Pancreas (tissue), 10 donors: ENCODE results near the gene CTXND1. TPM values are rescaled to one million over a fixed set of nuclear protein-coding genes. Genes with fewer than 3 reads are reported as not detected.

Experiments
- ATAC-seq, 4 donors: fragments of 200-7000 bp; cut with Tn5 transposase; one replicate each; pipeline versions ENCODE4 v1.8.0 to v1.9.1; 2020; ENCODE audit warnings: mild to moderate bottlenecking in 4 of 4, moderate library complexity in 4 of 4
- DNase-seq, 6 donors: peaks; one replicate each; pipeline ENCODE4 v3.0.0-alpha.2; 2020
- FAIRE-seq: peaks from 2 replicates; lab custom pipeline; 2012; peaks lifted over from hg19 to GRCh38; lab: Jason Lieb, UNC
- H3K27ac ChIP-seq, 4 donors: fragments of 200-600 bp; sonication (generic); 1 replicate in 3 of 4; 2 replicates in 1 of 4; pipeline versions ENCODE4 v1.5.0 to v1.8.0; 2020
- H3K27me3 ChIP-seq, 4 donors: fragments of 200-600 bp; one replicate each; pipeline ENCODE4 v1.8.0; 2021
- H3K36me3 ChIP-seq, 3 donors: fragments of 200-600 bp; sonication (generic) in 1 of 3; one replicate each; pipeline versions ENCODE4 v1.5.0 to v1.8.0; 2020 to 2021
- H3K4me1 ChIP-seq, 3 donors: fragments of 200-600 bp; one replicate each; pipeline ENCODE4 v1.8.0; 2021
- H3K4me3 ChIP-seq, 4 donors: fragments of 200-600 bp; sonication (generic) in 2 of 4; one replicate each; pipeline versions ENCODE4 v1.5.0 to v1.8.0; 2020 to 2021
- H3K9me3 ChIP-seq, 4 donors: fragments of 200-600 bp; one replicate each; pipeline ENCODE4 v1.8.0; 2021
- WGBS, 2 donors: extraction: QIAGEN DNeasy Blood & Tissue Kit; methylation state at CpG; one replicate each; pipeline ENCODE4 v1.1.7; 2013; 5-methylcytosine and 5-hydroxymethylcytosine counted together
- intact Hi-C, 3 donors: fragments of 100-400 bp; cut with DNase I; formaldehyde crosslinking; loops; one replicate each; pipeline versions ENCODE4 v1.11.1 to v1.14.2; 2022
- polyA plus RNA-seq, 2 donors: library from polyadenylated mRNA; stranded (reverse); fragments of 200-250 nt; gene quantifications; one replicate each; pipeline ENCODE4 v1.2.3, GENCODE V29; 2013
- total RNA-seq, 6 donors: library from RNA; stranded (reverse); fragmentation: NEBNext Ultra II Directional in 4 of 6; extraction: Animal tissue kit (Norgen Biotek cat#: 25700) in 4 of 6; gene quantifications; one replicate each; pipeline versions ENCODE4 v1.2.1 to v1.2.4, GENCODE V29; 2021 to 2023
- TF ChIP-seq, protein P1 (sequence below), 4 donors: fragments of 200-600 bp; sonication (generic) in 3 of 4; IDR thresholded peaks; one replicate each; pipeline versions ENCODE4 v1.5.0 to v1.8.0; 2021; ENCODE audit warnings: antibody characterized with exemption in 4 of 4
- donor health status: healthy with polysubstance abuse.
- donor health status: DM: no; HTN: no; CAD: no; lungs with moderate emphysema.
- donor health status: DM: no; HTN: no; CAD: no.
- donor health status: control.
- donor health status: control.
- donor health status: Bipolar disorder and iron deficiency.
- donor health status: DM: yes; HTN: yes; CAD: no.
- donor health status: DM: no; HTN: no; CAD: no.
- donor health status: DM: no; HTN: no; CAD: no.
- donor health status: DM: yes; HTN: yes; CAD: no.

CTXND1 gene
- total and polyA plus RNA-seq, 8 donors = 0.37 to 1.4 (median 0.61) TPM

DNA sequence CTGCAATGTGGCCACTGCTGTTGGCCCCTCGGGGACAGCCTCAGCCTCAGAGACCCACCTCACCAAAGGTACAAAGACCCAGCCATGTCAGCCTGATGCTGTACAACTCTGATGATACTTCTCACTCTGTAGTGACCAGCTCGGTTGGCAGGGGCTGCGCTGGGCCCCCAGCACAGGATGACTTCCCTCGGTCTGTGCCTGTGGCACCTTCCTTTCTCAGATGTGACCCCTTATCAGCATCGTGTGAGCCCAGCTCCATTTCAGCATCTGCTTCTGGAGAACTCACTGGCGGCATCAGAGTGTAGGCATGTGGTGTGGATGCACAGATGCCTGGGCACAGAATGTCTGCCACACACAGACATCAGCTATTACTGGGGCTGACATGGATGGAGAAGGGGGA lies 25.1 kb upstream of the CTXND1 start:
- TF ChIP-seq, protein P1, sequence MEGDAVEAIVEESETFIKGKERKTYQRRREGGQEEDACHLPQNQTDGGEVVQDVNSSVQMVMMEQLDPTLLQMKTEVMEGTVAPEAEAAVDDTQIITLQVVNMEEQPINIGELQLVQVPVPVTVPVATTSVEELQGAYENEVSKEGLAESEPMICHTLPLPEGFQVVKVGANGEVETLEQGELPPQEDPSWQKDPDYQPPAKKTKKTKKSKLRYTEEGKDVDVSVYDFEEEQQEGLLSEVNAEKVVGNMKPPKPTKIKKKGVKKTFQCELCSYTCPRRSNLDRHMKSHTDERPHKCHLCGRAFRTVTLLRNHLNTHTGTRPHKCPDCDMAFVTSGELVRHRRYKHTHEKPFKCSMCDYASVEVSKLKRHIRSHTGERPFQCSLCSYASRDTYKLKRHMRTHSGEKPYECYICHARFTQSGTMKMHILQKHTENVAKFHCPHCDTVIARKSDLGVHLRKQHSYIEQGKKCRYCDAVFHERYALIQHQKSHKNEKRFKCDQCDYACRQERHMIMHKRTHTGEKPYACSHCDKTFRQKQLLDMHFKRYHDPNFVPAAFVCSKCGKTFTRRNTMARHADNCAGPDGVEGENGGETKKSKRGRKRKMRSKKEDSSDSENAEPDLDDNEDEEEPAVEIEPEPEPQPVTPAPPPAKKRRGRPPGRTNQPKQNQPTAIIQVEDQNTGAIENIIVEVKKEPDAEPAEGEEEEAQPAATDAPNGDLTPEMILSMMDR (IDR thresholded peaks at IDR 0.05) = no peak
- 66 to 86% methylated on average over 6 of the region's 6 CpGs for WGBS, 2 donors
- no peak for FAIRE-seq

GRCh38 chr15:80275961-80276360 lies 23.9 kb upstream of the CTXND1 start:
- Histone ChIP-seq H3K27me3 (no peaks in the 10 kb centered on the region), H3K27ac (no peak overlapping the region), H3K4me1 (no peaks in the 10 kb centered on the region), H3K9me3 (no peaks in the 10 kb centered on the region), H3K4me3 (no peak overlapping the region), H3K36me3 (no peaks in the 10 kb centered on the region)
- TF ChIP-seq, protein P1 (IDR thresholded peaks at IDR 0.05) = no peak
- peak in 2 of 4 donors; percentile 50 to 63 for ATAC-seq
- 63% methylated on average over 3 of the region's 3 CpGs for WGBS, 2 donors
- no peak for DNase-seq
- FAIRE-seq = no peak
- intact Hi-C loops = no loop called here

More for the DNA sequence above, 25.1 kb upstream of the CTXND1 start:
- DNase-seq (no peak), ATAC-seq (no peak)
- Histone ChIP-seq H3K36me3 (no peaks in the 10 kb centered on the region), H3K4me1 (no peaks in the 10 kb centered on the region), H3K27me3 (no peaks in the 10 kb centered on the region), H3K9me3 (no peaks in the 10 kb centered on the region), H3K4me3 (no peak overlapping the region), H3K27ac (no peak overlapping the region)
- intact Hi-C loops = no loop called here

GRCh38 chr15:80274996-80275395 lies 23.0 kb upstream of the CTXND1 start:
- FAIRE-seq (no peak), DNase-seq (no peak), ATAC-seq (no peak)
- Histone ChIP-seq H3K36me3 (no peaks in the 10 kb centered on the region), H3K4me3 (no peak overlapping the region), H3K4me1 (no peaks in the 10 kb centered on the region), H3K27me3 (no peaks in the 10 kb centered on the region), H3K27ac (no peak overlapping the region), H3K9me3 (no peaks in the 10 kb centered on the region)
- intact Hi-C loops = no loop called here
- TF ChIP-seq, protein P1 (IDR thresholded peaks at IDR 0.05) = no peak
- 65 to 67% methylated on average over 1 of the region's 1 CpG for WGBS, 2 donors

DNA sequence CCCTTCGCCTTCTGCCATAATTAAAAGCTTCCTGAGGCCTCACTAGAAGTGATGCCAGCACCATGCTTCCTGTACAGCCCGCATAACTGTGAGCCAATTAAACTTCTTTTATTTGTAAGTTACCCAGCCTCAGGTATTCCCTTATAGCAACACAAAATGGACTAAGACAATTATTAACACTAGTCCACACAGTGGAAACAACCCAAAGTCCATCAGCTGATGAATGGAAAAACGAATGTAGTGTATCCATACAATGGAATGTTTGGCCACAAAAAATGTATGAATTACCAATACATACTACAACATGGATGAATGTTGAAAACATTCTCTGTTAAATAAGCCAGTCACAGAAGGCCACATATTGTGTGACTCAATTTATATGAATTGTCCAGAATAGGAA lies 22.5 kb upstream of the CTXND1 start:
- WGBS, 2 donors = 74 to 76% methylated on average over 3 of the region's 3 CpGs
- H3K4me1 ChIP-seq = no peaks in the 10 kb centered on the region
- intact Hi-C loops = no loop called here
- FAIRE-seq = no peak
- no peak for ATAC-seq
- no peaks in the 10 kb centered on the region for H3K36me3 ChIP-seq
- H3K9me3 ChIP-seq = no peaks in the 10 kb centered on the region
- TF ChIP-seq, protein P1 (IDR thresholded peaks at IDR 0.05) = no peak
- no peak for DNase-seq
- no peak overlapping the region for H3K27ac ChIP-seq
- H3K4me3 ChIP-seq = no peak overlapping the region
- no peaks in the 10 kb centered on the region for H3K27me3 ChIP-seq

DNA sequence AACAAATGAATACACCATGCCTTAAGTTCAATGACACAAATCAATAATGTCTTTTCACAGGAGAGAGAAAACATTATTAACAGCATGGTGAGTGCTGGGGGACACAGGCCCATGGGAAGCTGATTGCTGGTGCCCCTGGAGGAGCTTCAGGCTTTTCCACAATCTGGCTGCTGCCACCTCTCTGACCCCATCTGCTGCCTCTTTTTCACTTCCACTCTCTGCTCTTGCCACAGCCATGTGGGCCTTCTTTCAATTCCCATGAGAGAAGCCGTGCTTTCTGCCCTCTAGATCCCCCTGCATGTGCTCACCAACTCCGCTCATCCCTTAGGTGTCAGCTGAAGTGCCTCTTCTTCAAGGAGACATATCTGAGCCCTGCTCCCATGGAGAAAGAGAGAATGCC lies 21.0 kb upstream of the CTXND1 start:
- TF ChIP-seq, protein P1 (IDR thresholded peaks at IDR 0.05) = no peak
- FAIRE-seq (no peak), DNase-seq (no peak), ATAC-seq (no peak)
- Histone ChIP-seq H3K4me3 (no peak overlapping the region), H3K27me3 (no peaks in the 10 kb centered on the region), H3K9me3 (no peaks in the 10 kb centered on the region), H3K4me1 (no peaks in the 10 kb centered on the region), H3K27ac (no peak overlapping the region), H3K36me3 (no peaks in the 10 kb centered on the region)
- 78 to 91% methylated on average over 2 of the region's 2 CpGs for WGBS, 2 donors
- intact Hi-C loops = no loop called here
